HPDE6-E6E7 (cell line): ENCODE data around the gene CBLN3.
"Not testable (repeated sequence)": the region's sequence is repeated elsewhere in the genome, so short reads cannot be mapped to it uniquely, and the experiment has no call there.

Source experiments
- DNase-seq: peaks from one replicate; pipeline ENCODE4 v3.0.0; 2011; ENCODE audit warnings: missing footprints; ENCODE audit errors: extremely low spot score

CBLN3 gene

DNA sequence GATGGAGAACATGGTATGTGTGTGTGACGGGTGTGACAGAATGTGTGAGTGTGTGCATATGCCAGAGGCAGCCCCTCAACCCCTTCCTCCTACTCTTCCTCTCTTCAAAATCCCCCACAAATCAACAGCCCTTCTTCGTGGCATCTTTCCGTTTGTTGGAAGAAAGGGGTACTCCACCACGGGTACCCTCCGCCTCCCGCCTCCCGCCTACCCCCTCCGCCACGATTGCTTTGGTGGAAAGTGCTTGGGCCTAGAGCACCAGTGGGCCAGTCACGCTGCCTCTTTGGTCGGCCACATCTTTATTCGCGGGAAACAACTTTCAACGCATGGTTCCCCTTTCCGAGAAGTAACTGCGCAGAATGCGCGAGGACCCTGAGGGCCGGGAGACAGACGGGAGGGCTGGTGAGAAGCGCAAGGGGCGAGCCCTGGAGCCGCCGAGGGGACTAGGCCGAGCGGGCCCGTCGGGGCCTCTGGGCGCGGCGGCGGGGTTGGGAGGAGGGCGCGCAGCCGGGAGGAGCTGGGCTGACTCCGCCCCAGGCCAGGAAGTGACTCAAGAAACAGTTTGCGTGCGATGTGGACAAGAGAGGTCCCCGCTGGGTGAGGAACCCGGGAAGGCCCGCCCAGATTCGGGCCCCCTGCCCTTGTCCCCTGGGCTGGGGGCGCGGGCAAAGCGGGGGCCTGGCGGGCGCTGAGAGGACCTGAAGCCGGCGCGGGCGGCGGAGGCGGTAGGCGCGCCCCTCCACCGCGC lies at the start of gene CBLN3, which contains the start of gene KHNYN:
TSS of gene CBLN3 (minus strand) at position 274 of the 748 bp plus-strand sequence. CDS start 614 bp downstream, outside the sequence.
TSS of gene KHNYN (plus strand) at position 560 of the 748 bp plus-strand sequence. CDS start 777 bp downstream, outside the sequence.
- DNase-seq: peak; percentile 91

DNA sequence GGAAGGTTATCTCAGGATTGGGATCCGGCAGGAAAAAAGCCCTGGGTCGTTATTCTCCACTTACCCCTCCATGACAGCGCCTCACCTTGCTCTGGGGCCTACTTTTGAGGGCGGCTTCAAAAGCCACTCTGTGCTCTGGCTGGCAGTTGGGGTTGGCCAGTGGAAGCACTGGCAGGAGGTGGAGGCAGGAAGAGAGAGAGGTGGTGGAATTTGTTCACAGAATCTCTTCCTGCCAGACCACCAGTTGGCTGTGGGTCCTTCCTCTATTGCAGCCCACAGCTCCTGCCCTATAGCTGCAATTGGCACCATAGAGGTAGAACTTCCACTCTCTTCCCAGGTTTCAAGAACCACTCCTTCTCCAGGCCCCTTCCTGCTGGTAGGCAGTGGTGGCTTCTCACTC lies 45.8 kb upstream of the CBLN3 start:
- DNase-seq: no peak

DNA sequence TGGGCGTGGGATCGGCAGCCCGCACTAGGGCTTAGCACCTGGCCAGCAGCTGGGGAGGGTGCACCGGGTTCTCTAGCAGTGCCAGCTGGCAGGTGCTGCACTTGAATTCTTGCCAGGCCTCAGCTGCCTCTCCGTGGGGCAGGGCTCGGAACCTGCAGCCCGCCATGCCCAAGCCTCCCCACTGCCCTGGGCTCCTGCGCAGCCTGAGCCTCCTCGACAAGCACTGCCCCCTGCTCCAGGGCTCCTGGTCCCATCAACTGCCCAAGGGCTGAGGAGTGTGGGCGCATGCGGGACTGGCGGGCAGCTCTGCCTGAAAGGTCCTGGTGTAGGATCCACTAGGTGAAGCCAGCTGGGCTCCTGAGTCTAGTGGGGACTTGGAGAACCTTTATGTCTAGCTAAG lies 43.7 kb upstream of the CBLN3 start:
- no peak for DNase-seq

DNA sequence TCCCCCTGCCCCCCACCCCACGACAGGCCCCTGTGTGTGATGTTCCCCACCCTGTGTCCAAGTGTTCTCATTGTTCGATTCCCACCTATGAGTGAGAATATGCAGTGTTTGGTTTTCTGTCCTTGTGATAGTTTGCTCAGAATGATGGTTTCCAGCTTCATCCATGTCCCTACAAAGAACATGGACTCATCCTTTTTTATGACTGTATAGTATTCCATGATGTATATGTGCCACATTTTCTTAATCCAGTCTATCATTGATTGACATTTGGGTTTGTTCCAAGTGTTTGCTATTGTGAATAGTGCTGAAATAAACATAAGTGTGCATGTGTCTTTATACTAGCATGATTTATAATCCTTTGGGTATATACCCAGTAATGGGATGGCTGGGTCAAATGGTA lies 41.0 kb upstream of the CBLN3 start:
- DNase-seq: not testable (repeated sequence)

DNA sequence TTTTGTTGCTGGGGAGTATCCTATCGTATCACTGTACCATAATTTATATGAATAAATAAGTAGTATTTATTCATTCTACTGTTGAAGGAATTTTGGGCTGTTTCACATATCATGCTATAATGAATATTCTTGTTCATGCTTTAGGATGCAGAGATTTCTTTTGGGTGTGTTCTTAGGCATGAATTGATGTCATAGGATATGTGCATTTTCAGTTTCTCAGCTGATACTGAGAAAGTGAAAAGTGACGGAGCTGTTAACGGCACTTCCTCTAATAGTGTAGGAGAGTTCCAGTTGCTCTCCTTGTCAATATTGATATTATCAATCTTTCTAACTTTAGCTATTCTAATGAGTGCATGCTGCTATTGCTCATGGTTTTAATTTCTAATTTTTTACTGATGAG lies 36.3 kb upstream of the CBLN3 start:
- DNase-seq: no peak

DNA sequence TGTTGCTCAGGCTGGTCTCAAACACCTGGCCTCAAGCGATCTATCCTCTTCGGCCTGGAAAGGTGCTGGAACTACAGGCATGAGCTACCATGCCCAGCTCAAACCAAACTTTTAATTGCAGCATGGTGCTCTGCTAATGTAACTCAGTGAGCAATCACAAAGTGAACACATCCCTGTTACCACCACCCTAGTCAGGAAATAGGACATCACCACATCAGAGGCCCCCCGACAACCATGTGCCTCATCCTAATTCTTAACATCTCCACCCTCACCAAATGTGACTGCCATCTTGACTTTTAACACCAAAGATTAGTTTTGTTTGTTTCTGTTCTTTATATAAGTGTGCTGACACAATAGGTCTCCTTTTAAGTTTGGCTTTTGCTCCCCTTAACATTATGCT lies 35.9 kb upstream of the CBLN3 start:
- DNase-seq: no peak

DNA sequence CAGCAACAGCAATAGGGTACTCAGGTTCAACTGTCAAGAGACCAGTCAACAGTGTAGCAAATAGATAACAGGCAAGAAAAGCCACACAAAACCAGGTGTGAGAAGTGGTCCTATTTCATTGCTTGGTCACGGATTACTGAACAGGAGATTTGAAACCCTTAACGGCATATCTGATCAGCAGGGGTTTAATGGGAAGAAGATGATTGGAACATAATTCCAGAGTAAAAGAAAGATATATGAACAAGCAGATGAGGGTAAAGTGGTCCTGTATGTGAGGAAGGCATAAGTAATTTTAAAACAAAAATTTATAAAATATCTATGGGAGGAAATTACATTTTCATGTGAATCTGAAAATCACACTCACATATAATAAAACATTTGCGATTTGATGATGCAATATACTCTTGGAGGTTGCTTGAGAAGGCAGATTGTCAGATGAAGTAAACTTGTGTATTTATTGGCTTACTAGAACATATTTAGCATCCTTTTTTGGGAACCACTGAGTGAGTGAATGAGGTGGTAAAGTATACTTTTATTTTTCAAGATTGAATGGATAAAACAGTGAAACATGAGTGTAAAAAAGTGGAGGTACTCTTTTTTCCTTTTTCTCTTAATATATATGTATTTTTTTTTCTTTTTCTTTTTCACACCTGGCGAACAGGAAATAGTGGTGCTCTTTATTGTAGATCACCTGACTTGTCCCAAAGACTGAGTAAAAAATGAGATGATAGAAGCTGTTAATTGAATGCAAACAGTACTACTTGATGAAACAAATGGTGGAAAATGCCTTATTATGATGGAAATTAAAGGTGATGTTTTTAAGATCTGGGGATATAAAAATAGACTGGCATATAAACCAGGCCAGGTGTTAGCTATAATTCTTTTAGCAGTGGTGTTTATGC lies 34.7 kb upstream of the CBLN3 start:
- no peak for DNase-seq

DNA sequence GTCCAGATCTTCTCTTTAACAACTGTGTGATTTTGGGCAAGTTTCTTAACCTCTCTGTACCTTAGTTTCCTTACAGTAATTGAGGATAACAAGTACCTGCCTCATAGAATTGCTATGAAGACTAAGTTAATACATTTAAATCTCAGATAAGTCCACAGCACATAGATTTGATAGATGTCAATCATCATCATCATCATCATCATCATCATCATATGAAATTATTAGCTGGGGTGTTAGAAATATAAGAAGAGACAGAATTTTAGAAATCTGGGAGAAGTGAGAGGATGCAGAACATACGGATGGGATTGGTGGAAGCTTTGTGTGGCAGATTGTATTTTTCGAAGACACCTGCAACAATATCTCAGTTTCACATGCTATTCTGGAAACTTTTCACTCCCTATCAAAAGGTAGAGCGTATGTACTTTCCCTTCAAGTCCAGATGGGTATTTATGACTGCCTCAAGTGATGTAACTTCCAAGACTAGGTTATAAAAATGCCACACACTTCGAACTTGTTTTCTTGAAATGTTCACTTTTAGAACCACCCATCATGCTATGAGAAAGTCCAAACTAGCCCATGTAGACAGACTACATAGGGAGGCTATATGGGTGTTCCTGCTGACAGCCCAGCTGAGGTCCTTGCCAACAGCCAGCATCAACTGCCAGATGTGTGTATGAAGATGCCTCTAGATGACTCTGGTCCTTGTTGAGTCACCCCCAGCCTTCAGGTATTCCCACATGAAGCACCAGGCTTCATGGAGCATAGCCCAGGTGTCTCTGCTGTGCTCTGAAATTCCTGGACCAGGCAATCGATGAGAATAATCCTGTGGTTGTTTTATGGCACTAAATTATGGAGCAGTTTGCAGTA lies 33.8 kb upstream of the CBLN3 start:
- DNase-seq: no peak

DNA sequence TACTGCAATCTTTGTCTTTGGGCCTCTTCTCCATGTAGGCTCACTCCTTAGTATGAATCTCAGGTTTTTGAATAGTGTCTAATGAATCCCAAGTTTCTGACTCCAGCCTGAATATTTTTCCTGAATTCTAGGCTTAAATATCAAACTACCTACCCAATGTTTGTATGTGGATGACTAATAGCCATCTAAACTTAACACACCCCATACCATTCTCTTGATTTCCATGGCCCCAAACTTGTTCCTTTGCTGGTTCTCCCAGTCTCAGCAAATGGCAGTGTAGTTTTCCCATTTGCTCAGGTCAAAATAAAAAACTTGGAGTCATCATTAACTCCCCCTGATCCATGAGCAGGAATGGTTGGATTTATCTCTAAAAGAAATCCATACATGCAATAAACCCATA lies 31.9 kb upstream of the CBLN3 start:
- DNase-seq: no peak

DNA sequence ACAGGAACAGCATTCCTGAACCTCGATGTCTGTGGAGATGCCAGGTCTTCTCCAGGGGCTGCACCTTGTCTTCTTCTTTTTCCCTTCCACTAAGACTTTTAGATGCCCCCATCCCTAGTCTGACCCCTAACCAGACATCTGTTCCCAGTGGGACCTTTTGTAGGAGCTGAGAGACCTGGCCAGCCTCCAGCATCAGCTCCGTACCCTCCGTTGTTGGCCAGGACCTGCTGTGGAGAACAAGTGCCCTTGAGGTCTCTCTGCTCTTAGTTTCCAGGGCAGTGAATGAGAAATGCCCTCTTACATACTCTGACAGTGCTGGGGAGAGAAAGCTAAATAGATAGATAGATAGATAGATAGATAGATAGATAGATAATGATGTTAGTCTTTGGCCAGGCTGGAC lies 29.9 kb upstream of the CBLN3 start:
- no peak for DNase-seq

DNA sequence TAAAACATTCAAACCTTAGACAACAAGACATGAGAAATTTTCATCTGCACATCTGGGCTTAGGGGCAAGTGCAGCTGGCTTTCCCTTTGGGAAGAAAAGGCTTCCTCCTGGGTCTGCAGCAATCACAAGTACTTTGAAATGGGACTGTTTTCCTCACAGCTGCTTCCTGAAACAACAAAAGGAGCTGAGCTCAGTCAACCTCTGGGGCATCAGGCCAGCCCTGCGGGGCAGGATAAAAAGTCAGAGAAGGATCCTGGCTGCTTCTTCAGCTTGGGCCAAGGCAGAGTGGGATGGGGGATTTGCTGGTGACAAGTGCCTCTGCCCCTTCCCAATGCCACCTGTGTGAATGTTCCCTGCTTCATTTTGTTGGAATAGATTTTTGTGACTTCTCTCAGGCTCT lies 29.3 kb upstream of the CBLN3 start:
- no peak for DNase-seq

DNA sequence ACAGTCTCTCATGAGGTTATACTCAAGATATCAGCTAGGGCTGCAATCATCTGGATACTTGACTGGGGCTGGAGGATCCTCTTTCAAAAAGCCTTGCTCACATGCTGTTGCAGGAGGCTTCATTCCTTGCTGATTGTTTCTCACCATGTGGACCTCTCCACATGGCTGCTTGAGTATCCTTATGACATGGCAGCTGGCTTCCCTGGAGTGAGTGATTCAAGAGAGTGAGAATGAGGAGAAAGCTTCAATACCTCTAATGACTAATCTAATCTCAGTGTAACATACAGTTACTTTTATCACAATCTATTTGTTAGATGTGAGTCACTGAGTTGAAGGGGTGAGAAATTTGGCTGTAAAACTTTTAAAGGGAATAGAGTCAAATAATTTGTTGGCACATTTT lies 27.5 kb upstream of the CBLN3 start:
- DNase-seq: no peak

DNA sequence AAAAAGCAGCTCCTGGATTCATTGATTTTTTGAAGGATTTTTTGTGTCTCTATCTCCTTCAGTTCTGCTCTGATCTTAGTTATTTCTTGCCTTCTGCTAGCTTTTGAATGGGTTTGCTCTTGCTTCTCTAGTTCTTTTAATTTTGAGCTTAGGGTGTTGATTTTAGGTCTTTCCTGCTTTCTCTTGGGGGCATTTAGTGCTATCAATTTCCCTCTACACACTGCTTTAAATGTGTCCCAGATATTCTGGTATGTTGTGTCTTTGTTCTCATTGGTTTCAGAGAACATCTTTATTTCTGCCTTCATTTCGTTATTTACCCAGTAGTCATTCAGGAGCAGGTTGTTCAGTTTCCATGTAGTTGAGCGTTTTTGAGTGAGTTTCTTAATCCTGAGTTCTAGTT lies 21.4 kb upstream of the CBLN3 start:
- DNase-seq: not testable (repeated sequence)

DNA sequence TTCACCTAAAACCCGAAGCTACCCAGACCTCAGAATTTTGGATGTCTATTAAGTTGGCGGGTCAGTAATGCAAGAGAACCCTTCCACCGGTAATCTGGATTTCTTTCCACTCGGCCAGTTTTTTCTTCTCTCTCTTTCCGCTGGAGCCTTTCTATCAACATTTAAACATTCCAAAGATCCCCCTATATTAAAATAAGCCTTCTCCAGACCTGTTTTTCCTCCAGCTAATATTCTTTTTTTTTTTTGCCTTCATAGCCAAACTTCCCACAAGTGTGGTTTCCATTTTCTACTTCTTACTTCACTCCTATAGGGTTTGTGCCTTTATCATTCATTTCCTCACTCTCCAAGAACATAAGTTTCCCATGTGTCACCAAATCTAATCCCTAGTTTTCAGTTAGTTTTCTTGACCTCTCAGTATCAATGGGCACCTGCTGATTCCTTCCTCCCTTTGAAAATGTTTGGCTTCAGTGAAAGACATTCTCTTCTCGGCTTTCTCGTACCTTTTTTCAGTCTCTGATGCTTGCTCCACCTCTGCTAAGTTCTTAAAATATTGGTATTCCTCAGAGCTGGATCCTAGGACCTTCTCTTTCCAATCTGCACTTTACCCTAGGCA lies 13.7 kb upstream of the CBLN3 start:
- no peak for DNase-seq

DNA sequence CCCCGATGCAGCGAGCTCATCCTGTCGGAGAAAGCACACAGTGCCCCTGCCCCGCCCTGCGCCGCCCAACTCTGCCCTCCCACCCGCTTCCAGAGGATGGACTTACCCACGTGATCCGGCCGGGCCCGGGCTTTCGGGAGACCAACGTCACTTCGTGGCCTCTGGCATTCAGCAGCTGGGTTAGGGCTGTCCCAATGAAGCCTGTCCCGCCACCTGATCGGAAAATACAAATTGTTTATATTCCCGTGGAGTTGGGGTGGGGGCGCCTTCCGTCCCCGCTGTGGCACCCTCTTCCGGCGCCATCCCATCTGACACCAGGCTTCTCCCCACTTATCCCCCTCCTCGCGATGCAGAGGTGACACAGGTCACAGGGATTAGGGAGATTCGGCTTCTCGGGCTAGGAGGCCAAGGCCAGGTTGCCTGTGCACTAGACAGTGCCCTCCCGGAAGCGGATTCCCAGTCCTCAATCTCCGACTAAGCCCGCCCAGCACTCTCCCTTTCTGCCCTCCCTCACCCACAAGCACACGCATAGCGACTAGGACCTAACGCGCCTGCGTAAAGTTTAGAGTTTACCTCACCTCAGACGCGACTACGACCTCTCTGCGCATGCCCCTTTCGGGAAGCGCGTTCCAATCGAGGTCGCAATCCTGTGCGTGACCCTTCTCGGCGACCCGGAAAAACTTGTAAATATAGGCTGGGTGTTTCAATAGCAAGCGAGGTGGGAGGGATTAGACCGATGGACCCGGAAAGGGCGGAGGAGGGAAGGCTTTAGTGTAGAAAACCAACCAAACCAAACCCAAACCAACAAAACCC lies 13.0 kb upstream of the CBLN3 start, which contains the start of gene SDR39U1:
TSS of gene SDR39U1 (minus strand) at position 537 of the 813 bp plus-strand sequence. CDS start at position 530, 7 bp downstream.
- DNase-seq: peak; percentile 91

DNA sequence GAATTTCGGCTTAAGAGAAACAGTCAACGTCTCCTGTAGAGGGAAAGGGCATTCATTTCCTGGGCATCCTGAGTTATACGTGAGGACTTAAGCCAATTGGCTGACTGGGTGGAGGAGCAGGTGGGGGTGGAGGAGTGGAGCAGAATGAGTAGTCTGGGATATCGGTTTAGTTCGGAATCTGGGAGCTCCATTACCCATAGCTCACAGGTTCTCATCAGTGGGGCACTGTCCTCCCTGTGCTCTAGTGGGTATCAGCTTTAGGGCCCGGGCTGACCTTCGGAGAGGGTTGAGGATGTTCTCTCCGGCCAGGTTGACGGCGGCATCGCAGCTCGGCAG lies 12.4 kb upstream of the CBLN3 start:
- peak; percentile 57 for DNase-seq

DNA sequence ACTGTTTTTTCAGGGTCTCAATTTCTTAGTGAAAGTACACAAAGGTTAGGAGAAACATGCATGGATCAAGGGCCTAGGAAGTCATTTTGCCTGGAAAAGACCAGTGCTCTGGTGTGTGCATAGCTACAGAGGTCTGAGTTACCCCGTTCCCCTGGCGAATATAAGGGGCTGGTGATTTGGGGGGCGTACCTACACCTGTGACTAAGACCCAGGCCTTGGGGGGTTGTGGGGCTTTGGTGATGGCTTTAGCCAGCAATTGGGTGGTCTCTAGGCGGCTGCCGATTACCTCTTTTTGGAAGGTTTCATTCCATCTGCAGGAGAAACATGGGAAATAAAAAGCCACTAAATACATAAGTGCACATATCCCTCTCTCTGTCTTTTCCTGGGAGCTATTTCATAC lies 12.0 kb upstream of the CBLN3 start:
- no peak for DNase-seq

DNA sequence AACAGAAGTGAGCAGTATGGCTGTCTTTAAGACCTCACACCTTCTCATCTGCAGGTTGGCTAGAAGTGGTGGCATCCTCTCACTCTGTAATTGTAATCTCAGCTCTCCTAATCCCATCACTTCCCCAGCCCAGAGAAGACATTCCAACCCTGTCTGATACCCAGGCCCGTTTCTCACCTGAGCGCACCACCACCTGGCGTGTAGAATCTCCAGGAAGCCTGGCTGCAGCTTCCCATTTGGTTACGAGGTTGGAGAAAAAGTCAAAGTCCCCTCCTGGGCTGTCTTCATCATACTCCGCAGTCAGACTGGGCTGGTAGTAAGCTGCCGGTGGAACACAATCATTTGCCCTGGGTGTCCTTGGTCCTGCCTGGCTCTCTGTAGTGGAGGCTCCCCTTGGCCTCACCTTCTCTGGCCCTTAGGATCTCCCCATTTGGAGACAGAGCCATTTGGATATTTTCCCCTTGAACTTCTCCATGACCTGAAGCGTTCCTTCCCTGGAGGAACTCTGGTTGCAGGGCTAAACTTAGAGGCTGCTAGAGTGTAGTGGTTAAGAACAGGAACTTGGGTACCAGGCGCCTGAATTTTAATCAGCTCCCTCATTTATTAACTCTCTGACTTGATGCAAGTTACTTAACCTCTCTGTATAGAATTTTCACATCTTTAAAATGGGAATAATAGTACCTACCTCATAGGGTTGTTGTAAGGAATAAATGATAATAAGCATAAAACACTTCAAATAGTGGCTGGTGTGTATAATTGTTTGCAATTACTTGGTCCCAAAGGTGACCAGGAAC lies 11.3 kb upstream of the CBLN3 start:
- DNase-seq: no peak

DNA sequence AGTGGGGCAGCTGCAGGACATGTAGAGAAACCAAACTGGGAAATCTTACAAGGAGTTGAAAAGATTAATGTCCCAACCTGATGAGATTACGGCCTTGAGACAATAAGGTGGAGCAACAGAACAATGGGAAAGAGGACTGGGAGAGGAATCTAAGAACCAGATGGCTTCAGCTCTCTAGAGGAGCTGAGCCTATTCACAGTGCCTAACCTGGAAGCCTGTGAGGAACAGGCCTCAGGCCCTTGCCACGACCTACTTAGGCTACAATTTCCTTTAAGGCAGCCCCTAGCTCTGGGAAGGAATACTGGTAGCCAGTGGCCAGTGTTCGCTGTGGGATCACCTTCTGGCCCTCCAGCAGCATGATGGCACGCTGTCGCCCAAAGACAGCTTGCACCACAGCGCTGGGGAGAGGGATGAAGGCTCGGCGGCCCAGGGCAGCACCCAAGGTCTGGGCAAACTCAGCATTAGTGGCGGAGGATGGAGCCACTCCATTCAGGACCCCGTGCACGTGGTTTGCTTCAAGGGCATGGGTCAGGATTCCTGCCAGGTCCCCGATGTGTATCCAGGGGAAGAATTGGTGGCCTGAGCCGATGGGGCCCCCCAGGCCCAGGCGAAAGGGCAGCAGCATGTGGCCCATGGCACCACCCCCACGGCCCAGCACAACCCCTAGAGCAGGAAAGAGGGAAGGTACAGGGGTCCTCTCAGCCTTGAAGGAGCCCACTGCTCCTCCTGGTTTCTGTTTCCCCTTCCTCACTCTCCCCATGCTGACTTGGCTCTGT lies 10.6 kb upstream of the CBLN3 start:
- no peak for DNase-seq
